NT2/D1 (cell line): Measurements from ENCODE around the gene TBKBP1.

Experiments used
- SUZ12 ChIP-seq: IDR thresholded peaks from 2 replicates; pipeline ENCODE4 v1.6.1; 2011; ENCODE audit not compliant: insufficient read length, insufficient read depth; ENCODE audit errors: extremely low read depth
- ZNF274 ChIP-seq: IDR thresholded peaks from 2 replicates; pipeline ENCODE4 v1.6.1; 2011; ENCODE audit warnings: mild to moderate bottlenecking, low read depth, low read length

DNA sequence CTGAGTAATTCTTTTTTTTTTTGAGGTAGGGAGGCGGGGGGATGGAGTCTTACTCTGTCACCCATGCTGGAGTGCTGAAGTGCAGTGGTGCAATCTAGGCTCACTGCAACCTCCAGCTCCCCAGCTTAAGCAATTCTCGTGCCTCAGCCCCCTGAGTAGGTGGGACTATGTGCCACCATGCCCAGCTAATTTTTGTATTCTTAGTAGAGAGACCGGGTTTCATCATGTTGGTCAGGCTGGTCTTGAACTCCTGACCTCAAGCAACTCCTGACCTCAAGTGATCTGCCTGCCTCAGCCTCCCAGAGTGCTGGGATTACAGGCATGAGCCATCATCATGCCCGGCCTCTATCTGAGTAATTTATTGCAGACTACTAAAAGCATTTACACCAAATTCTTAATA lies 24.9 kb upstream of the TBKBP1 start:
- no peak for TF ChIP-seq SUZ12
- TF ChIP-seq ZNF274: no peak
